WTC11 (cell line): ENCODE results near the gene CER1. TPM values are rescaled to one million over a fixed set of nuclear protein-coding genes. Genes with fewer than 3 reads are reported as not detected.
A peak's percentile ranks its signal among the peaks of the same experiment; 100 is the strongest.

Source experiments
- ATAC-seq: fragments of 200-7000 bp; cut with Tn5 transposase; 2 replicates; pipeline ENCODE4 v1.10.0; 2021; ENCODE audit warnings: mild to moderate bottlenecking, moderate library complexity
- Bru-seq: library from RNA; stranded (reverse); fragments of 400-500 nt; gene quantifications from one replicate; lab custom pipeline; 2021; lab: Mats Ljungman, UMichigan
- CTCF ChIA-PET: fragments of 300-600 bp; sonication (Branson Sonifier 250); formaldehyde crosslinking; loops from one replicate; lab custom pipeline; 2021; ENCODE audit warnings: antibody characterized with exemption; lab: Charles Lee
- POLR2A ChIA-PET: fragments of 350-600 bp; sonication (Branson Sonifier 250); formaldehyde crosslinking; loops from one replicate; lab custom pipeline; 2021; ENCODE audit warnings: antibody characterized with exemption; lab: Charles Lee
- DNase-seq: peaks from one replicate; pipeline ENCODE4 v3.0.0; 2021; ENCODE audit warnings: low spot score
- H3K27ac Mint-ChIP-seq: 2 replicates; pipeline ENCODE4 v1.8.0; 2021; ENCODE audit warnings: mixed read lengths
- H3K27me3 Mint-ChIP-seq: 2 replicates; pipeline ENCODE4 v1.8.0; 2021; ENCODE audit warnings: low read depth, mild to moderate bottlenecking, moderate library complexity, mixed read lengths
- H3K36me3 Mint-ChIP-seq: 2 replicates; pipeline ENCODE4 v1.8.0; 2021; ENCODE audit warnings: mixed read lengths
- H3K4me1 Mint-ChIP-seq: 2 replicates; pipeline ENCODE4 v1.8.0; 2022; ENCODE audit warnings: mixed read lengths
- H3K4me3 Mint-ChIP-seq: 2 replicates; pipeline ENCODE4 v1.8.0; 2021; ENCODE audit warnings: mild to moderate bottlenecking, moderate library complexity, mixed read lengths
- H3K9me3 Mint-ChIP-seq: 2 replicates; pipeline ENCODE4 v1.8.0; 2021; ENCODE audit warnings: mixed read lengths
- AFF4 ChIP-seq: sonication (generic); formaldehyde crosslinking; IDR thresholded peaks from 2 replicates; pipeline ENCODE4 v1.8.1; 2023; ENCODE audit warnings: mild to moderate bottlenecking, missing genetic modification reagents, borderline replicate concordance
- CREM ChIP-seq: sonication (generic); formaldehyde crosslinking; IDR thresholded peaks from 2 replicates; pipeline ENCODE4 v1.8.1; 2022; ENCODE audit warnings: mild to moderate bottlenecking, missing genetic modification reagents, moderate library complexity
- ELF4 ChIP-seq: sonication (generic); formaldehyde crosslinking; IDR thresholded peaks from 2 replicates; pipeline ENCODE4 v1.8.1; 2022; ENCODE audit warnings: low read depth, mild to moderate bottlenecking, moderate library complexity, missing genetic modification reagents
- EMX1 ChIP-seq: fragments of 250-450 bp; sonication (Bioruptor Pico); IDR thresholded peaks from 2 replicates; pipeline ENCODE4 v1.8.0; 2021; ENCODE audit warnings: mild to moderate bottlenecking
- ETV6 ChIP-seq: sonication (generic); formaldehyde crosslinking; IDR thresholded peaks from 2 replicates; pipeline ENCODE4 v1.8.1; 2022; ENCODE audit warnings: mild to moderate bottlenecking, missing genetic modification reagents
- FOXP4 ChIP-seq: sonication (generic); formaldehyde crosslinking; IDR thresholded peaks from 2 replicates; pipeline ENCODE4 v1.8.0; 2022; ENCODE audit warnings: mild to moderate bottlenecking, missing genetic modification reagents
- IRF2 ChIP-seq: sonication (generic); formaldehyde crosslinking; IDR thresholded peaks from 2 replicates; pipeline ENCODE4 v1.8.0; 2022; ENCODE audit warnings: low read depth, missing genetic modification reagents, borderline replicate concordance
- TEAD1 ChIP-seq: sonication (generic); formaldehyde crosslinking; IDR thresholded peaks from 2 replicates; pipeline ENCODE4 v1.8.0; 2022; ENCODE audit warnings: mild to moderate bottlenecking, missing genetic modification reagents
- ZBTB43 ChIP-seq: sonication (generic); formaldehyde crosslinking; IDR thresholded peaks from 2 replicates; pipeline ENCODE4 v1.8.1; 2023; ENCODE audit warnings: mild to moderate bottlenecking, missing genetic modification reagents
- ZNF219 ChIP-seq: sonication (generic); formaldehyde crosslinking; IDR thresholded peaks from 2 replicates; pipeline ENCODE4 v1.8.0; 2023; ENCODE audit warnings: missing genetic modification reagents, mild to moderate bottlenecking, borderline replicate concordance
- ZNF232 ChIP-seq: sonication (generic); formaldehyde crosslinking; IDR thresholded peaks from 2 replicates; pipeline ENCODE4 v1.8.0; 2022; ENCODE audit warnings: mild to moderate bottlenecking, missing genetic modification reagents
- ZNF532 ChIP-seq: fragments of 250-450 bp; sonication (Bioruptor Pico); IDR thresholded peaks from 2 replicates; pipeline ENCODE4 v1.9.0; 2021; ENCODE audit warnings: mild to moderate bottlenecking, borderline replicate concordance
- long read RNA-seq, 3 experiments: library from RNA in 1 of 3; library from capped mRNA in 1 of 3; library from polyadenylated mRNA in 1 of 3; unstranded in 2 of 3; stranded (forward) in 1 of 3; transcript quantifications; one replicate each; pipeline ENCODE4 v2.0.0, GENCODE V29; 2021
- total RNA-seq: library from RNA; stranded (reverse); gene quantifications from 3 replicates; pipeline ENCODE4 v1.2.3, GENCODE V29; 2021

Gene CER1
- total RNA-seq, result 2.4 to 4.1 TPM (median 3.7 TPM) in 3 replicates
- Bru-seq, nascent RNA, result percentile 57 among the genes with signal in this experiment
- long read RNA-seq, experiment 1, transcript CER1-201 (2 exons, 1,215 nt), result major isoform, 11 of 11 reads
- long read RNA-seq, experiment 1, partial matches to known transcripts, result 0 of 11 reads
- long read RNA-seq, experiment 1, other reads (novel, unspliced or antisense), result 0 of 11 reads
- long read RNA-seq, experiment 2, partial matches to known transcripts, result 0 of 2 reads
- long read RNA-seq, experiment 2, other reads (novel, unspliced or antisense), result 0 of 2 reads
- long read RNA-seq, experiment 3, transcript CER1-201 (2 exons, 1,215 nt), result major isoform, 11 of 11 reads
- long read RNA-seq, experiment 3, partial matches to known transcripts, result 0 of 11 reads
- long read RNA-seq, experiment 3, other reads (novel, unspliced or antisense), result 0 of 11 reads

- peak within 1 kb of the TSS; percentile 42 for H3K4me3 Mint-ChIP-seq
These were observed at the start of gene CER1 for GRCh38 chr9:14722391-14723035. Gene CER1, minus strand, starts transcription at chr9:14722733. Its CDS starts 61 bp downstream, at chr9:14722672.

GRCh38 chr9:14770592-14770991 is 48.1 kb upstream of the CER1 start:
- ATAC-seq (no peak), DNase-seq (no peak)
- Mint-ChIP-seq H3K27ac (no peak overlapping the region; the same call in 1 of the 2 replicates), H3K4me3 (no peak overlapping the region), H3K4me1 (peaks cover 6% of the 10 kb centered on the region), H3K27me3 (no peaks in the 10 kb centered on the region), H3K36me3 (no peaks in the 10 kb centered on the region), H3K9me3 (no peaks in the 10 kb centered on the region)
- POLR2A ChIA-PET, result no interaction called here
- TF ChIP-seq EMX1 (CRISPR knock-in tag) (no peak), ZNF219 (CRISPR knock-in tag) (no peak), FOXP4 (CRISPR knock-in tag) (no peak)
- CTCF ChIA-PET, result no interaction called here

More at GRCh38 chr9:14722391-14723035, at the start of gene CER1:
- no peak for TF ChIP-seq ELF4 (CRISPR knock-in tag)
- TF ChIP-seq CREM (CRISPR knock-in tag), result 0 out of 2 replicates have a peak, but pooled peaks have one; percentile 29
- peak; percentile 80; the same call in 1 of the 2 replicates for TF ChIP-seq ETV6 (CRISPR knock-in tag)
- no peak for TF ChIP-seq IRF2 (CRISPR knock-in tag)
- peak; percentile 57; the same call in 1 of the 2 replicates for TF ChIP-seq FOXP4 (CRISPR knock-in tag)
- peak; percentile 53; the same call in 1 of the 2 replicates for TF ChIP-seq TEAD1 (CRISPR knock-in tag)
- TF ChIP-seq ZNF232, result peak; percentile 40; the same call in 1 of the 2 replicates
- TF ChIP-seq, all 79 proteins: peak for 5
- POLR2A ChIA-PET, result interaction anchor here (0.9 kb wide), 1 partner anchor 19 kb away, joined by 3 read pairs; no protein-coding TSS in a partner anchor
- Mint-ChIP-seq H3K4me1 (peaks cover 35% of the 10 kb centered on the region), H3K9me3 (no peaks in the 10 kb centered on the region), H3K36me3 (0 out of 2 replicates have a peak, but pooled peaks cover 2% of the 10 kb centered on the region), H3K27me3 (peaks cover 100% of the 10 kb centered on the region), H3K27ac (0 out of 2 replicates have a peak within 1 kb of the TSS, but pooled peaks have one; percentile 23)
- ATAC-seq (peak; percentile 87), DNase-seq (peak; percentile 25)
- CTCF ChIA-PET, result interaction anchor here (0.5 to 1.7 kb wide), 7 partner anchors 57 to 280 kb away, joined by 3 to 6 read pairs (median 3); no protein-coding TSS in a partner anchor

GRCh38 chr9:14769230-14769571 is 46.7 kb upstream of the CER1 start:
- POLR2A ChIA-PET, result interaction anchor here (0.6 kb wide), 1 partner anchor 333 kb away, joined by 5 read pairs; no protein-coding TSS in a partner anchor
- CTCF ChIA-PET, result interaction anchor here (0.5 to 2.4 kb wide), 14 partner anchors 9 to 630 kb away, joined by 3 to 25 read pairs (median 4); partner anchors contain the start of gene ZDHHC21
- TF ChIP-seq ZNF532 (CRISPR knock-in tag) (no peak), AFF4 (CRISPR knock-in tag) (no peak), ZBTB43 (CRISPR knock-in tag) (no peak)

More at GRCh38 chr9:14769230-14769571, 46.7 kb upstream of the CER1 start:
- Mint-ChIP-seq H3K4me3 (no peak overlapping the region), H3K4me1 (peaks cover 6% of the 10 kb centered on the region), H3K27ac (no peak overlapping the region), H3K9me3 (peaks cover under 1% of the 10 kb centered on the region; the same call in 1 of the 2 replicates), H3K27me3 (no peaks in the 10 kb centered on the region), H3K36me3 (no peaks in the 10 kb centered on the region)
- peak; percentile 18 for DNase-seq
- ATAC-seq, result peak; percentile 83
